ENCODE measurements around the gene COL5A1.

COL5A1 gene

GRCh38 chr9:134728021-134728795 lies 86.6 kb downstream of the COL5A1 start:
- no peak for DNase-seq (ENCODE audit: low spot score)

DNA sequence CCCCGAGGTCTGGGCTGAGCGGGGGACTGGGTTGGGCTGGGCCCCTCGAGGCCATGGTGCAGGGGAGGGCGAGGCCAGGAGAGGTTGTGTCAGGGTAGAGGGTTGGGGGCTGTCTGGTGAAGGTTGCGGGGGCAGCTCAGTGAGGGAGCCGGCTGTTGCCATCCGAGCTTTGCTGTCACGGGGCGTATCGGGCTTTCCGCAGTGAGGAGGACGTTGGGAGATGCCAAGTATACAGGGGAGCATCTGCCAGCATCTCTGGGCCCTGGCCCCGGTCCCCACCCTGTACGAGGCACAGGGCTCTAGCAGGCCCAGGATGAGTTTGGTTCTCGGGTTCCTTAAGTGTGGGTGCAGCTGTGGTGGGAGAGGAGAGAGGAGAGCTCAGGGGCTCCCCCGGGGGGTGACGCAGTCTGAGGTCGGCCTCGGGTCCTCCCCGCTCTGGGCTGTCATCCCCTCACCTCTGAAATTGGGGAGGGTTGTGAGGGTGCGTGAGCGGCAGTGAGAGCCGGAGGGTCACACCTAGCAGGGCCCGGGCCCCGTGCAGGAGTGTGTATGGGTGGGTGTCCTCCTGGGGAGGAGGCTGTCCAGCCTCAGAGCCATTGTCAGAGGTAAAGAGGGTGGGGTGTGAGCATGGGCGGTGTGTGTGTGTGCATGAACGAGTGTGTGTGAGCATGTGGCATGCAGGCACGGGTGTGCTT lies 87.3 kb downstream of the COL5A1 start:
- no peak for DNase-seq (ENCODE audit: low spot score)

GRCh38 chr9:134730011-134730760 lies 88.6 kb downstream of the COL5A1 start:
- no peak for DNase-seq (ENCODE audit: low spot score)

GRCh38 chr9:134730761-134731496 lies 89.3 kb downstream of the COL5A1 start:
- DNase-seq (ENCODE audit: low spot score): no peak

GRCh38 chr9:134731497-134732391 lies 90.1 kb downstream of the COL5A1 start:
- no peak for DNase-seq (ENCODE audit: low spot score)

DNA sequence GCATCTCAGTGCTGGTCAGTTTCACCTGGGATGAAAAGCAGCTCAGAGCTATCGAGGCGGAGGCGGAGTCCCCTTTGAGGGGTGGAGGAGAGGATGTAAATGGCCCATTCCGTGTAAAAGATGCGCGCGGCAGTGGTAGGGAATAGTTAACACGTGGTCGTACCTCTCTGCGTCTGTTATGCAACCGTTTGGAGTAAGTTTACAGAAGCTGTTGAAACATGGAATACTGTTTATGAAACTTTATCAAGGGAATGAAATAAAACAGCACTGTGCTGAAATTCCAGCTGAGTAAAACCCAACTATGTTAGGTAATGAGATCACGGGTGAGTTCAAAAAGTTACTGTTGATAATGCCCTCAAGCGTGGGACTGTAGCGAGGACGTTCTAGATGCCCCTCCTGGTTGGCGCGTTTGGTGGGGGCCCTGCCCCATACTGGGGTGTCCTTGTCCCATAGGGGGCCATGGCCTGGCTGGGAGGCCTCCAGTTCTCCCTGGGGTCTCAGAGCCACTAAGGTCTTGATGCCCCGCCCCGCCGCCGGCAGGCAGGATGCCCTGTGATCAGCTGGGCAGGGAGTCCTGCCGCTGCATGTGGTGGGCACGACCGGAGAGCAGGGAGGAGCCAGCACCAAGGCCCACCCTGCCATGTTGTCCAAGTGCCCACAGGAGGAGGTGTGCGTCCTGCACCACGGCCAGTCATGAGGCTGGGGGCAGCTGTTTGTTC lies 90.9 kb downstream of the COL5A1 start:
- DNase-seq (ENCODE audit: low spot score): no peak

DNA sequence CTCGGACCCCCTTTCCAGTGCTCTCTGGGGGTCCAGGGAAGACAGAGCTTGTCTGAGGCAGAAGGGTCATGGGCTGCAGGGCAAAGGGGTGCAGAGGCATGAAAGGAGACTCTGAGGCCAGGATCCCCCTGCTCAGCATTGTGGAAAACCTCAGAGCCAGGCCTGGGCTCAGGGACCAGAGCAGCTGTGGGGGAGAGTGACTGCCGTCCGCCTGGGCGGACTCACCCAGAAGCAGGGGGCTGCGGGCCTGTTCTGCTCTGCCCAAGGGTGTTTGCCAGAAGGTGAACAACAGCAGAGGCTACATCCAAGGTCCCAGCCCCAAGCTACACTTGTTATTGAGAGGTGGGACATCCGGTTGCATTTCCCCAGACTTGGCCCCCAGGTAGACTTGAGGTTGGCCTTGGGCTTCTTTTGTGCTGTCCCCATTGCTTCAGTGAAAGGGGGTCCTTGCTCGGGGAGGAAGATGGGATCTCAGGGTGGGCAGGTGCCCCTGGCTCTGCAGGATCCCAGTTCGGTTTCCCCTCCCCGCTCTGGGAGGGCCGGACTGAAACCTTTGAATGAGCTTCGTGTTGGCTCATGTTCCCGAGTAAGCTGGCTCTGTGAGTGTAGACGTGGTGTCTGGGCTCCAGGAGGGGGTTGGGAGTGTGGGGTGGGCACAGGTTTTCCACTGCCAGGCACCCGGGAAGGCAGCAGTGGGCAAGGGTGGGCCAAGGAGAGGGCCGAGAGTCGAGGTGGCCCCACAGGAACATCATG lies 92.1 kb downstream of the COL5A1 start:
- DNase-seq (ENCODE audit: low spot score): no peak

GRCh38 chr9:134734270-134734669 lies 92.7 kb downstream of the COL5A1 start:
- DNase-seq (ENCODE audit: low spot score): no peak

GRCh38 chr9:134735441-134736175 lies 94.0 kb downstream of the COL5A1 start:
- no peak for DNase-seq (ENCODE audit: low spot score)

- no peak for DNase-seq (ENCODE audit: low spot score)
These were observed 95.3 kb downstream of the COL5A1 start for GRCh38 chr9:134736791-134737497.

DNA sequence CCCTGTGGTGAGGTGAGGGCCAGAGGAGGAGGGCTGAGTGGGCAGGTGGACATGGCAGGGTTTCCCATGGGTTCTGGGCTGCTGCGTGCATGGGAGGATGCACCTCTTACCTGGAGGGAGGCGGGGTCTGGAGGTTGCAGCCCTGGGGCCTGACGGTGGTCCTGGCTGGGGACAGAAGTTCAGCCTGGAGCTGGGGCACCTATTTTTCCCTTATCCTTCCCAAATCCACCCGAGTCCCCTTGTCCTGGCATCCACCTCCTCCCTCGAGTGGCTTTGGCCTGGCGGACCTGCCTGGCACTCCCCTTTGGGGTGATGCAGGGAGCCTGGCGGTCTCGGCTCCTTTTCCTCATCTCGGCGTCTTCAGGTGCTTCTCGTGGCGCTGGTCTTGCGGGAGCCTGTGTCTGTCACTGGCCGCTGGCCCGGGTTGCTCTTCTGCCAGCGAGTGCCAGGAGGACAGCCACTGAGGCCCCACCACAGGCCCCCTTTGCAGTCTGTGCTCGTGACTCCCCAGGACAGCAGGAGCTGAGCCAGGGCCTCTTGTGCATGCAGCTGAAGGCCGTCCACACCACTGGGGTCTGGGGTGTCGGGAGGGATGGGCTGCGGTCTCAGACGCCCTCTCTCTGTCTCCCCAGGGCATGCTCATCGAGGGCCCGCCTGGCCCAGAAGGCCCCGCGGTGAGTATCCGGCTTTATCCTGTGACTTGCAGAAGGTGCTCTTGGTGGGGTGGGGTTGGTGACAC lies 96.4 kb downstream of the COL5A1 start:
- no peak for DNase-seq (ENCODE audit: low spot score)

DNA sequence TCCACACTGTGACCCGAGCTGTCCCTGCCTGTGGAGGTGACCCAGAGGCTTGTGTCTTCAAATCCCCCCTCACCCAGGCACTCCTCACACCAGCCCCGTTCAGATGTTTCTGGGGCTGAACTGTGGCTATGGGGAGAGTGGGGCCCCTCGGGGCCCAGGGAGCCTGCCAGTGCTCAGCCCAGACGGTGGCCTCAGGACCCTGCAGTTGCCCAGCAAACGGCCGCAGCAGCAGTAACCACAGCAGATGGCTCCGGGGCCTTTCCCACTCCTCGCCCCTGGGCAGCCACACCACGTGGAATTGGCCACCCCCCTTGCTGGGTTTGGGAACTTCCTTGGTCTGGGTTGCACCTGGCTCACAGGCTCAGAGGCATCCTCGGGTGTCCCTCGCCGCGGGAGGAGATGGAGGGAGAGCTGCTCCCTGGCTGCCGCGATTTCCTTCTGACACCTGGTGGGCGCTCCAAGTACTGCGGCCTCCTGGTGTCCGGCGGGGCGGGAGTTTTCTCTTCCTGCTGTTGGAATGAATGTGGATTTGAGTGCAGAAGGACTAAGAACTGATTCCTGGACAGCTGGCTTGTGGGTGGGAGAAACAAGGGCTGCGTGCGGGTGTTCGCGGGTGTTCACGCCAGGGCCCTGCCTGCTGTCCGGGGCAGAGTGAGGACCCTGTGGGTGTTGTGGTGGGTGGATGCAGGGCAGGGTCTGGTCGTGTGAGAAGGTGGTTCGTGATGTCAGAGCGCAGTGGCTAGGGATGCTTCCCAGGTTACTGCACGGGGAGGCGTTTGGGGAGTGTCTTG lies 97.5 kb downstream of the COL5A1 start:
- no peak for DNase-seq (ENCODE audit: low spot score)

- no peak for DNase-seq (ENCODE audit: low spot score)
These were observed 98.0 kb downstream of the COL5A1 start for GRCh38 chr9:134739660-134739968.

DNA sequence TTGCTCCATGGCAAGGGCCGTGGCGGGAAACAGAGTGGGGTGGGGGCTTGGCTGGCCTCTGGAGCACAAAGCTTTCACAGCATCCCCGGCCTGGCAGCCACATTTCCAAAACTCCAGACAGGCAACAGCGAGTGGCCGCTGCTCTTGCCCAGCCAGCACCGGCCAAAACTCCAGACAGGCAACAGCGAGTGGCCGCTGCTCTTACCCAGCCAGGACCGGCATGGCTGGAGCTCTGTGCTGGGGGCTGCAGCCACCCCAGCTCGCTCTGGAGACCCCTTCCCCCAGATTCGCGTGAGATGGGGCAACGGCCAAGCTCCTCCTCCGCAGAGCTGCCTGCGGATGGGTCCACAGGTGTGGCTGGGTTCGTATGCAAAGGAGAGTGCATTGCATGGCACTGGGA lies 98.5 kb downstream of the COL5A1 start:
- no peak for DNase-seq (ENCODE audit: low spot score)

- no peak for DNase-seq (ENCODE audit: low spot score)
These were observed 100.2 kb downstream of the COL5A1 start for GRCh38 chr9:134741846-134742245.

- DNase-seq (ENCODE audit: low spot score): no peak
These were observed 101.4 kb downstream of the COL5A1 start for GRCh38 chr9:134742822-134743535.

Measured in hematopoietic multipotent progenitor cell treated with erythropoietin and hydrocortisone succinate and interleukin-3 and kit ligand, for 17 days (in vitro differentiated cells).